Calu3 (cell line): Measurements from ENCODE around the gene CD160. TPM values are rescaled to one million over a fixed set of nuclear protein-coding genes. Genes with fewer than 3 reads are reported as not detected.

Experiments used
- BruUV-seq: library from RNA; stranded (reverse); fragments of 400-500 nt; replicated peaks from 2 replicates; lab custom pipeline; 2021; lab: Mats Ljungman, UMichigan
- CTCF ChIA-PET: fragments of 300-600 bp; sonication (Branson Sonifier 250); formaldehyde crosslinking; loops from one replicate; lab custom pipeline; 2022; ENCODE audit warnings: antibody characterized with exemption; lab: Charles Lee
- DNase-seq: peaks from one replicate; pipeline ENCODE4 v3.0.0; 2022
- H3K27ac Mint-ChIP-seq: one replicate; pipeline ENCODE4 v1.8.0; 2022; ENCODE audit warnings: mixed read lengths; ENCODE audit not compliant: unreplicated experiment
- H3K27me3 Mint-ChIP-seq: one replicate; pipeline ENCODE4 v1.8.0; 2022; ENCODE audit warnings: mixed read lengths; ENCODE audit not compliant: unreplicated experiment
- H3K36me3 Mint-ChIP-seq: one replicate; pipeline ENCODE4 v1.8.0; 2022; ENCODE audit warnings: mild to moderate bottlenecking, moderate library complexity, mixed read lengths; ENCODE audit not compliant: insufficient read depth, unreplicated experiment
- H3K4me1 Mint-ChIP-seq: one replicate; pipeline ENCODE4 v1.8.0; 2022; ENCODE audit warnings: mild to moderate bottlenecking, low read depth, mixed read lengths; ENCODE audit not compliant: unreplicated experiment
- H3K4me3 Mint-ChIP-seq: one replicate; pipeline ENCODE4 v1.8.0; 2022; ENCODE audit warnings: mild to moderate bottlenecking, low read depth, moderate library complexity, mixed read lengths; ENCODE audit not compliant: unreplicated experiment
- H3K9me3 Mint-ChIP-seq: one replicate; pipeline ENCODE4 v1.8.0; 2022; ENCODE audit warnings: low read depth, mixed read lengths; ENCODE audit not compliant: unreplicated experiment
- intact Hi-C: fragments of 100-400 bp; cut with micrococcal nuclease; formaldehyde crosslinking; loops from one replicate; pipeline ENCODE4 v1.10.0; 2022; ENCODE audit not compliant: unreplicated experiment
- total RNA-seq: library from RNA; stranded (reverse); gene quantifications from 2 replicates; pipeline ENCODE4 v1.2.3, GENCODE V29; 2022
- TF ChIP-seq, protein P1 (sequence below): fragments of 200-600 bp; IDR thresholded peaks from one replicate; pipeline ENCODE4 v1.8.0; 2022; ENCODE audit warnings: antibody characterized with exemption; ENCODE audit not compliant: unreplicated experiment

Gene CD160
- total RNA-seq, 1 experiment from 2014 or later: not detected

DNA sequence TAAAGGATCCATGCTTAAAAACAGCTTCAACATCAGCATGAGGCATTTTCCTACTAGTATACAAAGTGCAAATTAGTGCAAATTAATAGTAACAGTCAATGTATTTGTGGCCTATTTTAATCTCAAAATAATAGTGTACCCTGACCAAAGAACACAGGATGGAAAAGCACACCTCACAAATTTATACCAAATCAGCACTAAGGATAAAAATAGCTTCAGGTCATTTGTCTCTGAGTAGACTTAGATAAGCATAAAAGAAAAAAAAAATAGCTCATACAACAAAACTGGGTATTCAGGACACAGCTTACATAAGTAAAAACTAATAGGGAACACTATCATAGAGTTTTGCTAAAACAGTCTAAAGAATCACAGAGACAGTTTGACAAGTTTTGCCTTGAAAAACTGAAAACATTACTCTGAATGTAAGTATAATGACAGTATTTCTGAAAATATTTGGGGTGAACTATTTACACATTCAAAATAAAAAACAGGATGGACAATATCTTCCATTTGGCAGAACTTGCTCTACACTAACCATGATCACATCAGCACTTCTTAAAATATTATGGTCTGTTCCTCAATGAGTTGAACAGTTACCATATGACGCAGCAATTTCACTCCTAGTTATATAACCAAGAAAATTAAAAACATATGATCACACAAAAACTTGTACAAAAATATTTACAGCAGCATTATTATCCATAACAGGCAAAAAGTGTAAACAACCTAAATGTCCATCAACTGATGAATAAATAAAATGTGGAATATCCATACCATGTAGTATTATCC lies 58.3 kb downstream of the CD160 start:
- no peak overlapping the region for H3K4me3 Mint-ChIP-seq
- BruUV-seq: no TSS peak
- no peak for DNase-seq
- no peaks in the 10 kb centered on the region for H3K27me3 Mint-ChIP-seq
- H3K9me3 Mint-ChIP-seq: no peaks in the 10 kb centered on the region
- TF ChIP-seq, protein P1, sequence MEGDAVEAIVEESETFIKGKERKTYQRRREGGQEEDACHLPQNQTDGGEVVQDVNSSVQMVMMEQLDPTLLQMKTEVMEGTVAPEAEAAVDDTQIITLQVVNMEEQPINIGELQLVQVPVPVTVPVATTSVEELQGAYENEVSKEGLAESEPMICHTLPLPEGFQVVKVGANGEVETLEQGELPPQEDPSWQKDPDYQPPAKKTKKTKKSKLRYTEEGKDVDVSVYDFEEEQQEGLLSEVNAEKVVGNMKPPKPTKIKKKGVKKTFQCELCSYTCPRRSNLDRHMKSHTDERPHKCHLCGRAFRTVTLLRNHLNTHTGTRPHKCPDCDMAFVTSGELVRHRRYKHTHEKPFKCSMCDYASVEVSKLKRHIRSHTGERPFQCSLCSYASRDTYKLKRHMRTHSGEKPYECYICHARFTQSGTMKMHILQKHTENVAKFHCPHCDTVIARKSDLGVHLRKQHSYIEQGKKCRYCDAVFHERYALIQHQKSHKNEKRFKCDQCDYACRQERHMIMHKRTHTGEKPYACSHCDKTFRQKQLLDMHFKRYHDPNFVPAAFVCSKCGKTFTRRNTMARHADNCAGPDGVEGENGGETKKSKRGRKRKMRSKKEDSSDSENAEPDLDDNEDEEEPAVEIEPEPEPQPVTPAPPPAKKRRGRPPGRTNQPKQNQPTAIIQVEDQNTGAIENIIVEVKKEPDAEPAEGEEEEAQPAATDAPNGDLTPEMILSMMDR: no peak
- CTCF ChIA-PET: no interaction called here
- intact Hi-C loops: no loop called here
- H3K4me1 Mint-ChIP-seq: peaks cover 40% of the 10 kb centered on the region
- H3K27ac Mint-ChIP-seq: no peak overlapping the region
- H3K36me3 Mint-ChIP-seq: peaks cover 8% of the 10 kb centered on the region

DNA sequence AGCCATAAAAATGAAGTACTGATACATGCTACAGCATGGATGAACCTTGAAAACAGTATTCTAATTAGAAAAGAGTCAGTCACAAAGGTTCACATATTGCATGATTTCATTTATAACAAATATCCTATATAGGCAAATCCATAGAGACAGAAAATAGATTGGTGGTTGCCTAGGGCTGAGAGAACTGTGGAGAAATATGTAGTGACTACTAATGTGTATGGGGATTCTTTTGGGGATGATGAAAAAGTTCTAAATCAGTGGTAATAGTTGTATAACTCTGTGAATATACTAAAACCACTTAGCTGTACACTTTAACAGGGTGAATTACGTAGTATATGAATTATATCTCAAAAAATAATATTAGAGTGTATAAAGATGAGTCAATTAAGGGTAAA lies 58.8 kb downstream of the CD160 start:
- intact Hi-C loops: no loop called here
- H3K4me1 Mint-ChIP-seq: peaks cover 42% of the 10 kb centered on the region
- H3K36me3 Mint-ChIP-seq: peaks cover 9% of the 10 kb centered on the region
- H3K27me3 Mint-ChIP-seq: no peaks in the 10 kb centered on the region
- no peak for DNase-seq
- CTCF ChIA-PET: no interaction called here
- TF ChIP-seq, protein P1: no peak
- no peak overlapping the region for H3K27ac Mint-ChIP-seq
- H3K4me3 Mint-ChIP-seq: no peak overlapping the region
- no peaks in the 10 kb centered on the region for H3K9me3 Mint-ChIP-seq
- BruUV-seq: no TSS peak

DNA sequence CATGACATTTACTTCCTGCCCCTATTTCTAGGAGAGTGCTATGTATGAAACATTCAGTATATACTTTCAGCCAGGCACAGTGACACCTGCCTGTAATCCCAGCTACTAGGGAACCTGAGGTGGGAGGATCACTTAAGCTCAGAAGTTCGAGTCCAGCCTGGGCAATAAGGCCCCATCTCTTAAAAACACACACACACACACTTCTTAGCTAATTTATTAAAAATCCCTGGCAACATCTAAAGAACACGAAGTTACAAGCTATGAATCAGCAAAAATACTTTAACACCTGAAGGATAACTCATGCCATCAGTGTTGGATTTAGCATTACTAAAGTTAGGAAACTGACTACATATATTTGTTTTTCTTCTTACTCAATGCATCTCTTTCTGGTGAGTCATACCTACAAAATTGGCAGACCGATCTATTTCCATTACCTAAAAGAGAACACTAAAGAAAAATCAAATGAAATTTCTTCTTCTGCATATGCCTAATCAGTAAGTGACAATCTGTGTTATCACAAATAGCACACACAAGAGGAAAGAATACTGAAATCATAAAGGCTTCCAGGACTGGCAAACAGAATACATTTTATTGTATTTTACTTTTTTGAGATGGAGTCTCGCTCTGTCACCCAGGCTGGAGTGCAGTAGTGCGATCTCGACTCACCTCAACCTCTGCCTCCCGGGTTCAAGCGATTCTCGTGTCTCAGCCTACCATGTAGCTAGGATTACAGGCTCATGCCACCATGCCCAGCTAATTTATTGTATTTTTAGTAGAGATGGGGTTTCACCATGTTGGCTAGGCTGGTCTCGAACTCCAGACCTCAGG lies 63.2 kb downstream of the CD160 start:
- Mint-ChIP-seq H3K9me3 (no peaks in the 10 kb centered on the region), H3K27me3 (no peaks in the 10 kb centered on the region), H3K27ac (peak overlapping the region; percentile 85), H3K4me1 (peaks cover 45% of the 10 kb centered on the region), H3K36me3 (peaks cover 9% of the 10 kb centered on the region), H3K4me3 (no peak overlapping the region)
- TF ChIP-seq, protein P1: no peak
- DNase-seq: peak; percentile 39
- intact Hi-C loops: loop anchor here (5.0 kb wide), 2 partner anchors 40 kb away; partner anchors contain the start of genes POLR3C and RNF115
- CTCF ChIA-PET: interaction anchor here (1.1 kb wide), 1 partner anchor 42 kb away, joined by 4 read pairs; no protein-coding TSS in a partner anchor
- no TSS peak for BruUV-seq

DNA sequence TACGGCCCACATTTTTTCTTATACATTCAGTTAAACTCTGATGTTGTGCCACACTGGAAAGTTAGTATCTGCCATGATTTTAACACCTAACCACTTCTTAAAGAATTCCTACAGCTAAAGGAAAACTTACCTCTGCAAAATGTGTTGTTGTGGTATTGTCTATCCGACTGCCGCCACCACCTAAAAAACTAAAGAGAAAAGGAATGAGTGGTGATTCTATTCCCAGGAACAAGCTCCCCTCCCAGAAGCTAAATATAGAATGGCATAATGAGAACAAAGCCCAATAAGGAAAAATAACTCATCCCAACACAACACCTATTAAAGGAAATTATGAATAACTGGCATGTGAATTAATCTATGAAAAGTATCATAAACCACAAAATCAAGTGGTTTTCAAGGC lies 65.1 kb downstream of the CD160 start:
- CTCF ChIA-PET: no interaction called here
- intact Hi-C loops: loop anchor here (5.0 kb wide), 2 partner anchors 38 to 42 kb away; partner anchors contain the start of genes POLR3C and RNF115
- Mint-ChIP-seq H3K27ac (no peak overlapping the region), H3K9me3 (no peaks in the 10 kb centered on the region), H3K4me1 (peaks cover 34% of the 10 kb centered on the region), H3K4me3 (no peak overlapping the region), H3K27me3 (no peaks in the 10 kb centered on the region), H3K36me3 (peaks cover 9% of the 10 kb centered on the region)
- TF ChIP-seq, protein P1: no peak
- DNase-seq: no peak
- BruUV-seq: no TSS peak
